G401 (cell line): ENCODE data around the gene ATF3. TPM values are rescaled to one million over a fixed set of nuclear protein-coding genes. Genes with fewer than 3 reads are reported as not detected.

Experiments
- DNase-seq: peaks from one replicate; pipeline ENCODE4 v3.0.0-alpha.2; 2015; ENCODE audit warnings: low spot score
- in situ Hi-C: cut with HindIII; loops from 2 replicates; pipeline ENCODE4 v1.10.0; 2016; ENCODE audit warnings: low sequenced_read_pairs, mixed read lengths
- total RNA-seq: library from RNA; depleted of rRNA; stranded (reverse); fragments of >200 nt; shearing (Covaris generic); gene quantifications from 2 replicates; pipeline ENCODE4 v1.2.3, GENCODE V29; 2014

Gene ATF3
- total RNA-seq, 1 experiment from 2014 or later: 59.9 TPM

- in situ Hi-C loops: no loop called here
- DNase-seq: no peak
Observed at GRCh38 chr1:212585210-212585609, 23.4 kb upstream of the ATF3 start.

GRCh38 chr1:212586206-212587015 is 22.1 kb upstream of the ATF3 start:
- in situ Hi-C loops: no loop called here
- DNase-seq: no peak

- in situ Hi-C loops: no loop called here
- no peak for DNase-seq
Observed at GRCh38 chr1:212587016-212587887, 21.3 kb upstream of the ATF3 start.

GRCh38 chr1:212587888-212588510 is 20.6 kb upstream of the ATF3 start:
- DNase-seq: no peak
- in situ Hi-C loops: no loop called here

- no peak for DNase-seq
Observed at GRCh38 chr1:212589446-212589845, 19.1 kb upstream of the ATF3 start.

GRCh38 chr1:212591922-212592321 is 16.6 kb upstream of the ATF3 start:
- no peak for DNase-seq
- in situ Hi-C loops: no loop called here

More at GRCh38 chr1:212589446-212589845, 19.1 kb upstream of the ATF3 start:
- in situ Hi-C loops: no loop called here

GRCh38 chr1:212593821-212594251 is 14.7 kb upstream of the ATF3 start:
- DNase-seq: no peak
- in situ Hi-C loops: no loop called here

GRCh38 chr1:212594640-212595039 is 13.9 kb upstream of the ATF3 start:
- in situ Hi-C loops: no loop called here
- DNase-seq: no peak

GRCh38 chr1:212595229-212595628 is 13.3 kb upstream of the ATF3 start:
- no peak for DNase-seq
- in situ Hi-C loops: no loop called here

- no peak for DNase-seq
- in situ Hi-C loops: no loop called here
Observed at GRCh38 chr1:212595787-212596714, 12.5 kb upstream of the ATF3 start.

- DNase-seq: no peak
- in situ Hi-C loops: no loop called here
Observed at GRCh38 chr1:212596798-212597197, 11.8 kb upstream of the ATF3 start.

GRCh38 chr1:212597487-212597886 is 11.1 kb upstream of the ATF3 start:
- no peak for DNase-seq
- in situ Hi-C loops: no loop called here

- DNase-seq: no peak
- in situ Hi-C loops: no loop called here
Observed at GRCh38 chr1:212600071-212600915, 8.3 kb upstream of the ATF3 start.

- in situ Hi-C loops: no loop called here
- no peak for DNase-seq
Observed at GRCh38 chr1:212600980-212601379, 7.6 kb upstream of the ATF3 start.

- in situ Hi-C loops: no loop called here
- no peak for DNase-seq
Observed at GRCh38 chr1:212601524-212601923, 7.0 kb upstream of the ATF3 start.

GRCh38 chr1:212605441-212606394 is 2.8 kb upstream of the ATF3 start:
- DNase-seq: no peak
- in situ Hi-C loops: no loop called here
